CD4-positive, alpha-beta T cell (primary cell): Measurements from ENCODE around the gene CDC42. TPM values are rescaled to one million over a fixed set of nuclear protein-coding genes. Genes with fewer than 3 reads are reported as not detected.

Experiments
- ATAC-seq: fragments of 200-7000 bp; cut with Tn5 transposase; one replicate; pipeline ENCODE4 v1.10.0; 2022; ENCODE audit warnings: mild to moderate bottlenecking; ENCODE audit not compliant: poor library complexity
- CTCF ChIA-PET: fragments of 350-600 bp; sonication (Branson Sonifier 250); formaldehyde crosslinking; loops from one replicate; lab custom pipeline; 2021; ENCODE audit warnings: antibody characterized with exemption, inconsistent platforms; lab: Charles Lee
- POLR2A ChIA-PET: fragments of 350-600 bp; sonication (Branson Sonifier 250); formaldehyde crosslinking; loops from one replicate; lab custom pipeline; 2021; ENCODE audit warnings: antibody characterized with exemption, inconsistent platforms; lab: Charles Lee
- DNase-seq, 14 experiments: peaks; one replicate each; pipeline ENCODE4 v3.0.0-alpha.2; 2013 to 2020; ENCODE audit warnings: mixed read lengths in 2 of 14
- H3K27ac ChIP-seq, 2 donors: one replicate each; pipeline versions ENCODE4 v1.5.1 to v1.7.0; 2013; ENCODE audit warnings: low read length in 2 of 2, low read depth in 1 of 2, mild to moderate bottlenecking in 1 of 2
- H3K27me3 ChIP-seq, 2 experiments: 1 replicate in 1 of 2; 2 replicates in 1 of 2; pipeline versions ENCODE4 v1.6.1 to v1.7.0; 2013; ENCODE audit warnings: low read length in 2 of 2, control low read depth in 1 of 2, mild to moderate bottlenecking in 1 of 2, moderate library complexity in 1 of 2; ENCODE audit not compliant: insufficient read depth in 2 of 2, control insufficient read depth in 1 of 2
- H3K36me3 ChIP-seq: one replicate; pipeline ENCODE4 v1.6.1; 2013; ENCODE audit warnings: low read length, control low read depth; ENCODE audit not compliant: insufficient read depth
- H3K4me1 ChIP-seq: one replicate; pipeline ENCODE4 v1.6.1; 2013; ENCODE audit warnings: low read length, control low read depth; ENCODE audit not compliant: insufficient read depth
- H3K4me3 ChIP-seq: one replicate; pipeline ENCODE4 v1.5.1; 2013; ENCODE audit warnings: mild to moderate bottlenecking, low read length, moderate library complexity
- H3K9me3 ChIP-seq, 2 experiments: 1 replicate in 1 of 2; 2 replicates in 1 of 2; pipeline versions ENCODE4 v1.6.1 to v1.7.0; 2013; ENCODE audit warnings: low read length in 2 of 2, mild to moderate bottlenecking in 2 of 2, control low read depth in 1 of 2, moderate library complexity in 1 of 2; ENCODE audit not compliant: control insufficient read depth in 1 of 2, insufficient read depth in 1 of 2
- H3K27ac Mint-ChIP-seq: one replicate; pipeline ENCODE4 v1.8.0; 2020; ENCODE audit warnings: mixed read lengths
- H3K27me3 Mint-ChIP-seq: one replicate; pipeline ENCODE4 v1.8.0; 2021; ENCODE audit warnings: mixed read lengths
- H3K36me3 Mint-ChIP-seq: one replicate; pipeline ENCODE4 v1.8.0; 2021; ENCODE audit warnings: low read depth, mixed read lengths
- H3K4me1 Mint-ChIP-seq: one replicate; pipeline ENCODE4 v1.8.0; 2021; ENCODE audit warnings: low read depth, mixed read lengths
- H3K4me3 Mint-ChIP-seq: one replicate; pipeline ENCODE4 v1.8.0; 2020; ENCODE audit warnings: mild to moderate bottlenecking, mixed read lengths
- H3K9me3 Mint-ChIP-seq: one replicate; pipeline ENCODE4 v1.8.0; 2020; ENCODE audit warnings: mixed read lengths
- CTCF ChIP-seq: fragments of 200-600 bp; IDR thresholded peaks from one replicate; pipeline ENCODE4 v1.8.0; 2022; ENCODE audit warnings: antibody characterized with exemption, mild to moderate bottlenecking
- intact Hi-C, 2 experiments: fragments of 100-400 bp; cut with DNase I in 1 of 2; cut with micrococcal nuclease in 1 of 2; formaldehyde crosslinking; loops; one replicate each; pipeline versions ENCODE4 v1.15.1 to v1.9.0; 2023 to 2025; cut with DNase I, micrococcal nuclease
- total RNA-seq, 174 experiments: library from RNA in 2 of 174; stranded (reverse) in 2 of 174; gene quantifications; one replicate each; pipeline ENCODE4 v1.2.3 and lab custom pipeline; 2021 to 2026

The CDC42 gene
- total RNA-seq, 2 experiments from 2014 or later, result 375 to 379 TPM

DNA sequence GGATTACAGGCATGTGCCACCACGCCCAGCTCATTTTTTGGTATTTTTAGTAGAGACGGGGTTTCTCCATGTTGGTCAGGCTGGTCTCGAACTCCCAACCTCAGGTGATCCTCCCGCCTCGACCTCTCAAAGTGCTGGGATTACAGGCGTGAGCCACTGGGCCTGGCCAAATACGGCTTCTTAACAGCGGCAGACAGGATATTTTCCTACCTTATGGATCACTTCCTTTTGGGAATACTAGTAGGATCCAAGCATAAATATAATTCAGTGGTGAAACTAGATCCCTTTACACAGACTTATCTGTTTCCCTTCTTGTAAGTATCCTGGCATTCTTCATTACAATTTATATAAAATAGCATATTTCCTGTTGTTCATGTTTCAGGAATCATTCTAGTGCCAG is 49.5 kb downstream of the CDC42 start:
- Mint-ChIP-seq H3K27me3 (no peaks in the 10 kb centered on the region), H3K27ac (peak overlapping the region; percentile 77), H3K4me1 (peaks cover 90% of the 10 kb centered on the region), H3K9me3 (no peaks in the 10 kb centered on the region), H3K36me3 (peaks cover 72% of the 10 kb centered on the region), H3K4me3 (no peak overlapping the region)
- H3K36me3 ChIP-seq, result peaks cover 55% of the 10 kb centered on the region
- no peaks in the 10 kb centered on the region for H3K27me3 ChIP-seq
- no peak for TF ChIP-seq CTCF
- H3K27ac ChIP-seq, result no peak overlapping the region
- no peaks in the 10 kb centered on the region for H3K9me3 ChIP-seq
- intact Hi-C loops, result loop anchor here in 1 of 2 experiments (5.0 to 10.0 kb wide), 2 partner anchors 45 to 313 kb away; no protein-coding TSS in a partner anchor
- H3K4me3 ChIP-seq, result no peak overlapping the region
- peaks cover 58% of the 10 kb centered on the region for H3K4me1 ChIP-seq
- ATAC-seq (no peak), DNase-seq (no peak)
- POLR2A ChIA-PET, result interaction anchor here (1.2 kb wide), 2 partner anchors 8 to 48 kb away, joined by 3 read pairs; no protein-coding TSS in a partner anchor
- CTCF ChIA-PET, result interaction anchor here (1.1 kb wide), 1 partner anchor 78 kb away, joined by 3 read pairs; no protein-coding TSS in a partner anchor

GRCh38 chr1:22102746-22103145 is 50.2 kb downstream of the CDC42 start:
- Histone ChIP-seq H3K36me3 (peaks cover 51% of the 10 kb centered on the region), H3K4me3 (no peak overlapping the region), H3K27me3 (no peaks in the 10 kb centered on the region), H3K9me3 (no peaks in the 10 kb centered on the region), H3K27ac (no peak overlapping the region), H3K4me1 (peaks cover 58% of the 10 kb centered on the region)
- CTCF ChIA-PET, result interaction anchor here (0.8 to 1.1 kb wide), 2 partner anchors 11 to 78 kb away, joined by 3 read pairs; no protein-coding TSS in a partner anchor
- intact Hi-C loops, result loop anchor here in 1 of 2 experiments (5.0 to 10.0 kb wide), 2 partner anchors 45 to 312 kb away; no protein-coding TSS in a partner anchor
- no peak for TF ChIP-seq CTCF
- Mint-ChIP-seq H3K27me3 (no peaks in the 10 kb centered on the region), H3K4me3 (no peak overlapping the region), H3K36me3 (peaks cover 67% of the 10 kb centered on the region), H3K4me1 (peaks cover 88% of the 10 kb centered on the region), H3K9me3 (no peaks in the 10 kb centered on the region), H3K27ac (peak overlapping the region; percentile 77)
- DNase-seq (no peak), ATAC-seq (no peak)
- POLR2A ChIA-PET, result interaction anchor here (1.2 kb wide), 2 partner anchors 9 to 49 kb away, joined by 3 read pairs; no protein-coding TSS in a partner anchor

DNA sequence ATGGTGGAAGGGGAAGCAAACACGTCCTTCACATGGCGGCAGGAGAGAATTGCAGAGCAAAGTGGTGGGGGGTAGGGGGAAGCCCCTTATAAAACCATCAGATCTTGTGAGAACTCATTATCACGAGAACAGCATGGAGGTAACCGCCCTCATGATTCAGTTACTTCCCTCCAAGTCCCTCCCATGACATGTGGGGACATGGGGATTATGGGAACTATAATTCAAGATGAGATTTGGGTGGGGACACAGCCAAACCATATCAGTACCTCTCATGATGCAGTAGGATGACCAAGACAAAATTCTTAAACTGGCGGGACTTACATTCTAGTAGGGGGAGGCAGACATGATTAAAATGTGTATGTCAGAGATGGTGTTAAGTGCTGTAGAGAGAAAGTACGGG is 51.6 kb downstream of the CDC42 start:
- CTCF ChIA-PET, result interaction anchor here (2.2 kb wide), 2 partner anchors 52 to 80 kb away, joined by 8 to 18 read pairs; partner anchors contain the start of gene CDC42

More for the DNA sequence above, 51.6 kb downstream of the CDC42 start:
- TF ChIP-seq CTCF, result no peak
- peaks cover 48% of the 10 kb centered on the region for H3K36me3 ChIP-seq
- no peak overlapping the region for H3K4me3 ChIP-seq
- DNase-seq (no peak), ATAC-seq (no peak)
- H3K4me1 ChIP-seq, result peaks cover 52% of the 10 kb centered on the region
- Mint-ChIP-seq H3K27me3 (no peaks in the 10 kb centered on the region), H3K27ac (peak overlapping the region; percentile 77), H3K9me3 (no peaks in the 10 kb centered on the region), H3K36me3 (peaks cover 67% of the 10 kb centered on the region), H3K4me1 (peaks cover 86% of the 10 kb centered on the region), H3K4me3 (peak overlapping the region; percentile 5)
- intact Hi-C loops, result loop anchor here in 1 of 2 experiments (5.0 to 10.0 kb wide), 2 partner anchors 47 to 311 kb away; no protein-coding TSS in a partner anchor
- H3K9me3 ChIP-seq, result no peaks in the 10 kb centered on the region
- POLR2A ChIA-PET, result interaction anchor here (0.6 to 2.0 kb wide), 7 partner anchors 23 to 85 kb away, joined by 3 to 26 read pairs (median 5); no protein-coding TSS in a partner anchor
- H3K27me3 ChIP-seq, result no peaks in the 10 kb centered on the region
- no peak overlapping the region for H3K27ac ChIP-seq
